DOHH2 (cell line): ENCODE data around the gene NAA38.
"Not testable (repeated sequence)": the region's sequence is repeated elsewhere in the genome, so short reads cannot be mapped to it uniquely, and the experiment has no call there.

Experiments
- H3F3A ChIP-seq: fragments of 200-600 bp; sonication (generic), shearing (Covaris generic); 2 replicates; pipeline ENCODE4 v1.6.0; 2016; ENCODE audit warnings: antibody characterized with exemption, mild to moderate bottlenecking; ENCODE audit not compliant: control insufficient read depth, insufficient read depth
- H3K27ac ChIP-seq: fragments of 200-600 bp; sonication (generic); 2 replicates; pipeline ENCODE4 v1.5.1; 2014; ENCODE audit warnings: low read depth, mild to moderate bottlenecking, low read length, moderate library complexity
- H3K27me3 ChIP-seq: fragments of 200-600 bp; sonication (generic); 2 replicates; pipeline ENCODE4 v1.6.1; 2014; ENCODE audit warnings: mild to moderate bottlenecking, low read length, mixed read lengths; ENCODE audit not compliant: control insufficient read depth
- H3K36me3 ChIP-seq: fragments of 200-600 bp; sonication (generic); 2 replicates; pipeline ENCODE4 v1.6.1; 2014; ENCODE audit warnings: mild to moderate bottlenecking, low read length, moderate library complexity, mixed read lengths; ENCODE audit not compliant: control insufficient read depth
- H3K4me1 ChIP-seq: fragments of 200-600 bp; sonication (generic); 2 replicates; pipeline ENCODE4 v1.6.1; 2014; ENCODE audit warnings: mild to moderate bottlenecking, low read length, mixed read lengths; ENCODE audit not compliant: control insufficient read depth
- H3K4me2 ChIP-seq: fragments of 200-600 bp; sonication (generic); 2 replicates; pipeline ENCODE4 v1.6.0; 2014; ENCODE audit warnings: mild to moderate bottlenecking, low read length, moderate library complexity
- H3K4me3 ChIP-seq: fragments of 200-600 bp; sonication (generic); 2 replicates; pipeline ENCODE4 v1.5.1; 2014; ENCODE audit warnings: mild to moderate bottlenecking, low read length, mixed read lengths
- H3K79me2 ChIP-seq: fragments of 200-600 bp; sonication (generic); 2 replicates; pipeline ENCODE4 v1.6.1; 2014; ENCODE audit warnings: mild to moderate bottlenecking, low read length, mixed read lengths; ENCODE audit not compliant: control insufficient read depth
- H3K9me2 ChIP-seq: fragments of 200-600 bp; sonication (generic); replicated peaks from 2 replicates; pipeline ENCODE4 v1.6.1; 2014; ENCODE audit warnings: mild to moderate bottlenecking, low read length, mixed read lengths; ENCODE audit not compliant: control insufficient read depth
- H3K9me3 ChIP-seq: fragments of 200-600 bp; sonication (generic); 2 replicates; pipeline ENCODE4 v1.6.1; 2014; ENCODE audit warnings: antibody characterized with exemption, low read length, mixed read lengths; ENCODE audit not compliant: control insufficient read depth, insufficient read depth
- H4K20me1 ChIP-seq: fragments of 200-600 bp; sonication (generic); 2 replicates; pipeline ENCODE4 v1.6.0; 2014; ENCODE audit warnings: low read depth, mild to moderate bottlenecking, antibody characterized with exemption, low read length, moderate library complexity; ENCODE audit not compliant: control insufficient read depth, insufficient read depth
- EZH2phosphoT487 ChIP-seq: fragments of 200-600 bp; sonication (generic); IDR thresholded peaks from 2 replicates; pipeline ENCODE4 v1.6.1; 2017; ENCODE audit warnings: borderline replicate concordance, mild to moderate bottlenecking, antibody characterized with exemption, low read length, moderate library complexity, mixed read lengths
- TF ChIP-seq, protein P1 (sequence below): fragments of 200-600 bp; sonication (generic); IDR thresholded peaks from one replicate; pipeline ENCODE4 v1.5.1; 2014; ENCODE audit warnings: antibody characterized with exemption, mild to moderate bottlenecking, low read depth, low read length; ENCODE audit not compliant: poor library complexity, severe bottlenecking

NAA38 gene

DNA sequence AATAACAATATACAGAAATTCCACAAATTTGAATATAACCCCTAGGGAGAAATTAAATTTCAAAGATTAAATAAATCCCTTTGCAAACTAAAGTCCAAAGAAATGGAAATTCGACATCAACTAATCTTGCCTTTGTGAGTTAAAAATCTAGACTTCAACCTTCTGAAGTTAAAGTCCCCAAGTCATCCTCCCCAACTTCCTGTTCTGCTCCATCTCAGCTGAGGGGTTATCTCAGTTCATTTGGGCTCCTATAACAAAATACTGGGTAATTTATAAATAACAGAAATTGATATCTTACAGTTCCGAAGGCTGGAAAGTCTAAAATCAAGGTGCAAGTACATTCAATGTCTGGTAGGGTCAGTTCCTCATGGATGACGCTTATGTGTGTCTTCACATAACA lies 46.1 kb downstream of the NAA38 start:
- H3K4me2 ChIP-seq = no peak overlapping the region
- no peaks in the 10 kb centered on the region for H3F3A ChIP-seq
- no peak overlapping the region for H3K4me3 ChIP-seq
- TF ChIP-seq, protein P1, sequence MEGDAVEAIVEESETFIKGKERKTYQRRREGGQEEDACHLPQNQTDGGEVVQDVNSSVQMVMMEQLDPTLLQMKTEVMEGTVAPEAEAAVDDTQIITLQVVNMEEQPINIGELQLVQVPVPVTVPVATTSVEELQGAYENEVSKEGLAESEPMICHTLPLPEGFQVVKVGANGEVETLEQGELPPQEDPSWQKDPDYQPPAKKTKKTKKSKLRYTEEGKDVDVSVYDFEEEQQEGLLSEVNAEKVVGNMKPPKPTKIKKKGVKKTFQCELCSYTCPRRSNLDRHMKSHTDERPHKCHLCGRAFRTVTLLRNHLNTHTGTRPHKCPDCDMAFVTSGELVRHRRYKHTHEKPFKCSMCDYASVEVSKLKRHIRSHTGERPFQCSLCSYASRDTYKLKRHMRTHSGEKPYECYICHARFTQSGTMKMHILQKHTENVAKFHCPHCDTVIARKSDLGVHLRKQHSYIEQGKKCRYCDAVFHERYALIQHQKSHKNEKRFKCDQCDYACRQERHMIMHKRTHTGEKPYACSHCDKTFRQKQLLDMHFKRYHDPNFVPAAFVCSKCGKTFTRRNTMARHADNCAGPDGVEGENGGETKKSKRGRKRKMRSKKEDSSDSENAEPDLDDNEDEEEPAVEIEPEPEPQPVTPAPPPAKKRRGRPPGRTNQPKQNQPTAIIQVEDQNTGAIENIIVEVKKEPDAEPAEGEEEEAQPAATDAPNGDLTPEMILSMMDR = no peak
- no peak for TF ChIP-seq EZH2phosphoT487
- H3K9me3 ChIP-seq = no peaks in the 10 kb centered on the region
- H3K27ac ChIP-seq = no peak overlapping the region
- no peaks in the 10 kb centered on the region for H4K20me1 ChIP-seq
- H3K9me2 ChIP-seq = no peaks in the 10 kb centered on the region
- no peaks in the 10 kb centered on the region for H3K79me2 ChIP-seq
- peaks cover 4% of the 10 kb centered on the region; the same call in 1 of the 2 replicates for H3K27me3 ChIP-seq
- H3K36me3 ChIP-seq = no peaks in the 10 kb centered on the region
- no peaks in the 10 kb centered on the region for H3K4me1 ChIP-seq

DNA sequence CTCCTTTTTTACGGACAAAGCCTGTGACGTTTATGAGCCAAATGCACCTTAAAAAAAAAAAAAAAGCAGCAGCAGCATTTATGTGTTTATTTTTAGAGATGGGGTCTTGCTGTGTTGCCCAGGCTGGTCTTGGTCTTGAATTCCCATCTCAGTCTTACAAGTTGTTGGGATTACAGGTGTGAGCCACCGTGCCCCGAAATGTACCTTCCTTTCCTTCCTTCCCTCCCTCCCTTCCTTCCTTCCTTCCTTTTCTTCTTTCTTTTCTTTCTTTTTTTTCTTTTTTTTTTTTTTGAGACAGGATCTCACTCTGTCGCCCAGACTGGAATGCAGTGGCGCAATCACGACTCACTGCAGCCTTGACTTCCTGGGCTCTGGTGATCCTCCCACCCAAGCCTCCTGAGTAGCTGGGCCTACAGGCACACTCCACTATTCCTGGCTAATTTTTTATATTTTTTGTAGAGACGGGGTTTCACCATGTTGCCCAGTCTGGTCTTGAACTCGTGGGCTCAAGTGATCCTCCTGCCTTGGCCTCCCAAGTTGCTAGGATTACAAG lies 47.5 kb downstream of the NAA38 start:
- H3K27me3 ChIP-seq = not testable (repeated sequence)

DNA sequence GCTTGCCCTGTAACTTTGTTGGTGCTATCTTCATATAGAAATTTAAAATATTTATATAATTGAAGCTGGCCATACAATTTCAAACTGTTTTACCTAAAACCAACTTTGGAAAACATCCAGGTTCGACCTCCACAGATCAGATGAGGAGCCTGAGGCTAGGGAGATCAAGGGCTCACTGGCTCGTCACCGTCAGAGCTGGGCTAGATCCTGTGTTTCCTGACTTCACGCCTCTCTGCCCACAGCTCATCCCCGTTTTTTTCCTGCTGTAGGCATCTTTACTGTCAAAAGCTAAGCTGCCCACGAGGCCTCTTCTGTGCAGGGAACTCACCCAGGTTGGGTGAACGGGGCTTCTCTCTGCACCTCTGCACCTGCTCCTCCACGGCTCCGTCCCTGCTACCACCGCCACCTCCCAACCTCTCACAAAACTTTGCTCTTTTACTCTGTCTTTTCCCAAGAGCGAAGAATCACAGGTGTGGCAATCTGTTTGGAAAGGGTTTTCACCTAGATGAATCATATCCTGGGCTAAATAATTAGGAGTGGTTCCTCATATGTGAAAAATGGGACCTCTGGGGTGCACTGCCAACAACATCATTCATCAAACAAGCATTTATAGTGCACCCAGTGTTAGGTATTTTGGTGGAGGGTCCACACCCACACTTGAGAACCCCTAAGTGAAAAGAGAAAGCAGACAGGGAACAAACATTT lies 48.1 kb downstream of the NAA38 start:
- H3K79me2 ChIP-seq = no peaks in the 10 kb centered on the region
- no peaks in the 10 kb centered on the region for H3F3A ChIP-seq
- no peaks in the 10 kb centered on the region for H3K4me1 ChIP-seq
- H3K27me3 ChIP-seq = peaks cover 4% of the 10 kb centered on the region; the same call in 1 of the 2 replicates
- no peak overlapping the region for H3K4me2 ChIP-seq
- H4K20me1 ChIP-seq = no peaks in the 10 kb centered on the region
- no peak overlapping the region for H3K27ac ChIP-seq
- no peak for TF ChIP-seq EZH2phosphoT487
- TF ChIP-seq, protein P1 = no peak
- no peaks in the 10 kb centered on the region for H3K9me2 ChIP-seq
- no peaks in the 10 kb centered on the region for H3K36me3 ChIP-seq
- no peaks in the 10 kb centered on the region for H3K9me3 ChIP-seq
- no peak overlapping the region for H3K4me3 ChIP-seq

More for the DNA sequence above, 47.5 kb downstream of the NAA38 start:
- not testable (repeated sequence) for H3K36me3 ChIP-seq, H3K9me2 ChIP-seq, H3K79me2 ChIP-seq, H3F3A ChIP-seq, H3K4me2 ChIP-seq, H3K9me3 ChIP-seq, H3K4me3 ChIP-seq, H3K27ac ChIP-seq, H3K4me1 ChIP-seq, H4K20me1 ChIP-seq

DNA sequence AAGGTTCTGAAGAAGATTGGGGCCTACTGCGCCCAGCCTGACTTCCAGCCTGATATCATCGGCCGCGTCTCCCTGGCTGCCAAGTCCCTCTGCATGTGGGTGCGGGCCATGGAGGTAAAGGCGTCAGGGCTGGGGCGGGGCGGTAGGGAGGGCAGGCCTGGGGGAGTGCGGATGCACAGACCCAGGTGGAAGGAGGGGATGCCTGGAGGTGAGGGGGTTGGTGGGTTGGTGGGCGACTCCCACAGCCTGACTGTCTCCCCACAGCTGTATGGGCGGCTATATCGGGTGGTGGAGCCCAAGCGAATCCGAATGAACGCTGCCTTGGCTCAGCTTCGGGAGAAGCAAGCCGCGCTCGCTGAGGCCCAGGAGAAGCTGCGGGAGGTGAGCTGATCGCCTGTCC lies 50.2 kb downstream of the NAA38 start:
- peaks cover 2% of the 10 kb centered on the region for H3K4me1 ChIP-seq
- H3K9me2 ChIP-seq = no peaks in the 10 kb centered on the region
- no peak overlapping the region for H3K4me3 ChIP-seq
- H3K4me2 ChIP-seq = no peak overlapping the region
- H3K27ac ChIP-seq = no peak overlapping the region
- no peaks in the 10 kb centered on the region for H3F3A ChIP-seq
- H3K36me3 ChIP-seq = no peaks in the 10 kb centered on the region
- no peaks in the 10 kb centered on the region for H4K20me1 ChIP-seq
- H3K9me3 ChIP-seq = no peaks in the 10 kb centered on the region
- H3K27me3 ChIP-seq = peaks cover 4% of the 10 kb centered on the region; the same call in 1 of the 2 replicates
- no peak for TF ChIP-seq EZH2phosphoT487
- TF ChIP-seq, protein P1 = no peak
- H3K79me2 ChIP-seq = no peaks in the 10 kb centered on the region
